ENCODE results near the gene MUC12. TPM values are rescaled to one million over a fixed set of nuclear protein-coding genes. Genes with fewer than 3 reads are reported as not detected.
A peak's percentile ranks its signal among the peaks of the same experiment; 100 is the strongest.

The MUC12 gene
- total RNA-seq, 2 donors from 2014 or later, result not detected

DNA sequence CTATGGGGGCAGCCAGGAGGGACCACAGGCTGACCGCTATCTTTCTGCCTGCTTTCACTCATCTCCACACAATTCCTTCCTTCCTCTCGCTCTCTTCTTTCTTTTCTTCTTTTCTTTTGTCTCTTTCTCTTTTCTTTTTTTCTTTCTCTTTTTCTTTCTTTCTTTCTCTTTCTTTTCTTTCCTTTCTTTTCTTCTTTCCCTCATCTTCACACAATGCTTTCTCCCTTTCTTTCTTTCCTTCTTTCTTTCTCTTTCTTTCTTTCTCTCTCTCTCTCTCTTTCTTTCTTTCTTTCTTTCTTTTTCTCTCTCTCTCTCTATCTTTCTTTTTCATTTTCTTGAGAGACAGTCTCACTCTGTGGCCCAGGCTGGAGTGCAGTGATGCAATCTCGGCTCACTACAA is 6.8 kb upstream of the MUC12 start:
- Histone ChIP-seq H3K9me3 (no peaks in the 10 kb centered on the region), H3K4me3 (no peak overlapping the region), H3K27me3 (replicated peaks; ENCODE audit: insufficient read depth) (peaks cover 19% of the 10 kb centered on the region), H3K27ac (no peak overlapping the region), H3K4me1 (ENCODE audit: control insufficient read depth in 1 of 2, low read depth in 2 of 2) (peaks cover 13 to 15% of the 10 kb centered on the region in 2 donors), H3K36me3 (no peaks in the 10 kb centered on the region)
- ATAC-seq (ENCODE audit: insufficient number of reproducible peaks, low FRiP score, low read depth) (no peak), DNase-seq (ENCODE audit: low spot score) (no peak)
- TF ChIP-seq, protein P1, sequence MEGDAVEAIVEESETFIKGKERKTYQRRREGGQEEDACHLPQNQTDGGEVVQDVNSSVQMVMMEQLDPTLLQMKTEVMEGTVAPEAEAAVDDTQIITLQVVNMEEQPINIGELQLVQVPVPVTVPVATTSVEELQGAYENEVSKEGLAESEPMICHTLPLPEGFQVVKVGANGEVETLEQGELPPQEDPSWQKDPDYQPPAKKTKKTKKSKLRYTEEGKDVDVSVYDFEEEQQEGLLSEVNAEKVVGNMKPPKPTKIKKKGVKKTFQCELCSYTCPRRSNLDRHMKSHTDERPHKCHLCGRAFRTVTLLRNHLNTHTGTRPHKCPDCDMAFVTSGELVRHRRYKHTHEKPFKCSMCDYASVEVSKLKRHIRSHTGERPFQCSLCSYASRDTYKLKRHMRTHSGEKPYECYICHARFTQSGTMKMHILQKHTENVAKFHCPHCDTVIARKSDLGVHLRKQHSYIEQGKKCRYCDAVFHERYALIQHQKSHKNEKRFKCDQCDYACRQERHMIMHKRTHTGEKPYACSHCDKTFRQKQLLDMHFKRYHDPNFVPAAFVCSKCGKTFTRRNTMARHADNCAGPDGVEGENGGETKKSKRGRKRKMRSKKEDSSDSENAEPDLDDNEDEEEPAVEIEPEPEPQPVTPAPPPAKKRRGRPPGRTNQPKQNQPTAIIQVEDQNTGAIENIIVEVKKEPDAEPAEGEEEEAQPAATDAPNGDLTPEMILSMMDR (IDR thresholded peaks at IDR 0.05), result no peak

DNA sequence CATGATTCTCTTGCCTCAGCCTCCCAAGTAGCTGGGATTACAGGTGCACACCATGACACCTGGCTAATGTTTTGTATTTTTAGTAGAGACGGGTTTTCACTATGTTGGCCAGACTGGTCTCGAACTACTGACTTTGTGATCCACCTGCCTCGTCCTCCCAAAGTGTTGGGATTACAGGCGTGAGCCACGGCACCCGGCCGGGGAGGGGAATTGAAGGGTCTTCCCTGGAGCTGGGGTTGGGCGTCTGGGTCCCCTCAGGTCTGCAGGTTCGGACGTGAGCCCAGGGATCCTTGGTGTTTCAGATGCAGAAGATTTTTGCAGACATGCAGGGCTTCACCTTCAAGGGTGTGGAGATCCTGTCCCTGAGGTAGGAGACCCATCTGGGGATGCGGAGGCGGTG is 6.0 kb upstream of the MUC12 start:
- TF ChIP-seq, protein P1 (IDR thresholded peaks at IDR 0.05), result no peak
- ATAC-seq (ENCODE audit: insufficient number of reproducible peaks, low FRiP score, low read depth) (no peak), DNase-seq (ENCODE audit: low spot score) (no peak)
- Histone ChIP-seq H3K36me3 (no peaks in the 10 kb centered on the region), H3K4me1 (ENCODE audit: control insufficient read depth in 1 of 2, low read depth in 2 of 2) (peaks cover 13 to 15% of the 10 kb centered on the region in 2 donors), H3K27ac (no peak overlapping the region), H3K27me3 (replicated peaks; ENCODE audit: insufficient read depth) (peaks cover 22% of the 10 kb centered on the region), H3K4me3 (no peak overlapping the region), H3K9me3 (no peaks in the 10 kb centered on the region)

DNA sequence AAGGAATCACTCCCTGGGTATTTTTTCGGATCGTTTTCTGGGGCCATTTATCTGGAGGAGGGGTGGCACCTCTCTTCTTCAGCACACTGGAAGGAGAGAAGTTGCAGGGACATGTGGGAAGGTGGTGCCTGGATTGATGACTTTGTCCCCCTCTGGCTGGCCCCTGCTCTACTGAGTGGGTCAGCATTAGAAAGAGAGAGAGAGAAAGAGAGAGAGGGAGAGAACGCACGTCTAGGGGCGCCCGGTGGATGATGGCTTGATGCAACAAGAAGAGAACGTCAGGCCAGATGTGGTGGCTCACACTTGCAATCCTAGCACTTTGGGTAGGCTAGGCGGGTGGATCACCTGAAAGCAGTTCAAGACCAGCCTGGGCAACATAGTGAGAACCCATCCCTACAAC is 5.5 kb upstream of the MUC12 start:
- Histone ChIP-seq H3K9me3 (no peaks in the 10 kb centered on the region), H3K4me1 (ENCODE audit: control insufficient read depth in 1 of 2, low read depth in 2 of 2) (peaks cover 13 to 15% of the 10 kb centered on the region in 2 donors), H3K27me3 (replicated peaks; ENCODE audit: insufficient read depth) (peaks cover 22% of the 10 kb centered on the region), H3K4me3 (no peak overlapping the region), H3K27ac (no peak overlapping the region), H3K36me3 (no peaks in the 10 kb centered on the region)
- ATAC-seq (ENCODE audit: insufficient number of reproducible peaks, low FRiP score, low read depth) (no peak), DNase-seq (ENCODE audit: low spot score) (no peak)
- TF ChIP-seq, protein P1 (IDR thresholded peaks at IDR 0.05), result no peak

DNA sequence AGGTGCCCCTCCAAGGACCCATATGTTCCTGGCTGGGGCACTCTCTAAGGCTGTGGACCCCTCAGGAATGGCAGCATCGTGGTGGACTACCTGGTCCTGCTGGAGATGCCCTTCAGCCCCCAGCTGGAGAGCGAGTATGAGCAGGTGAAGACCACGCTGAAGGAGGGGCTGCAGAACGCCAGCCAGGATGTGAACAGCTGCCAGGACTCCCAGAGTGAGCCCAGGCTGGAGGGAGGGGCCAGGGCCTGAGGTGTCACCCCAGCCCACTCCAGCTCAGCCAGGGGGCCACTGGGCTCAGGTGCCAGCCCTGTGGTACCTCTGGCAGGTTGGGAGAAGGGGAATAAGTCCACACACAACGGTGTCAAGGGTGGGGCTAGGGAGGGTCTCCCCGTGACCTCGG is 4.7 kb upstream of the MUC12 start:
- Histone ChIP-seq H3K36me3 (no peaks in the 10 kb centered on the region), H3K4me3 (no peak overlapping the region), H3K27ac (no peak overlapping the region), H3K9me3 (no peaks in the 10 kb centered on the region), H3K4me1 (ENCODE audit: control insufficient read depth in 1 of 2, low read depth in 2 of 2) (peaks cover 13 to 15% of the 10 kb centered on the region in 2 donors), H3K27me3 (replicated peaks; ENCODE audit: insufficient read depth) (peaks cover 22% of the 10 kb centered on the region)
- DNase-seq (ENCODE audit: low spot score) (no peak), ATAC-seq (ENCODE audit: insufficient number of reproducible peaks, low FRiP score, low read depth) (no peak)
- TF ChIP-seq, protein P1 (IDR thresholded peaks at IDR 0.05), result no peak

DNA sequence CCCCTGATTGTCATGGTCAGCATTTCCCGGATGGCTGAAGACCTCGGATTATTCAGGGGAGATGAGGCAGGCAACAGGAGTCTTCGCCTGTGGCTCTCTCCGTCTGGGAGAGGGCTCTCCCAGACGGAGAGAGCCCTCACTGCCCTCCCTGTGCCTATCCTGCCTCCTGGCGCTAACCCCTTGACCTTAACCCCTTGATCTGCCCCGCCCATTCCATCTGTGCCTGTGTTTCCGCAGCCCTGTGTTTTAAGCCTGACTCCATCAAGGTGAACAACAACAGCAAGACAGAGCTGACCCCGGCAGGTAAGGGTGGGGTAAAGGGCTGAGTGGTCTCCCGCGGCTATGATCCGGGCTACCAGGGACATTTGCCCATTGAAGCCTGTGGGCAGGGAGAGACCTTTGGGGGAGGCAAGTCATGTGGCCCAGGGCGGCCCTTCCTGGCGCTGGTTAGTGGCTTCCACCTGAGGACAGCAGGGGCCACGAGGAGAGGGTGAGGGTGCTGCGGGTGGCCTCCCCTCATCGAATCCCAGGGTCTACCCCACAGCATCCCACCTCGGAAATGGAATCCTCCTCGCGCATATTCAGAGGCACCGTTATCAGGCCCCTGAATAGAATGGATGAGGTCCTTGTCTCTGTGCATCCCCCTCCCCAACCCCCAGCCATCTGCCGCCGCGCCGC is 4.2 kb upstream of the MUC12 start:
- no peak for ATAC-seq (ENCODE audit: insufficient number of reproducible peaks, low FRiP score, low read depth)
- no peaks in the 10 kb centered on the region for H3K36me3 ChIP-seq
- H3K27ac ChIP-seq, result no peak overlapping the region
- no peaks in the 10 kb centered on the region for H3K9me3 ChIP-seq
- peak overlapping the region; percentile 61 for H3K4me3 ChIP-seq
- no peak for DNase-seq (ENCODE audit: low spot score)
- TF ChIP-seq, protein P1 (IDR thresholded peaks at IDR 0.05), result no peak
- H3K4me1 ChIP-seq (ENCODE audit: control insufficient read depth in 1 of 2, low read depth in 2 of 2), result peaks cover 13 to 15% of the 10 kb centered on the region in 2 donors
- H3K27me3 ChIP-seq (replicated peaks; ENCODE audit: insufficient read depth), result peaks cover 22% of the 10 kb centered on the region
